SK-N-SH (cell line): Measurements from ENCODE around the gene CTRB1. TPM values are rescaled to one million over a fixed set of nuclear protein-coding genes. Genes with fewer than 3 reads are reported as not detected.

Experiments used
- CTCF ChIA-PET: fragments of 300-600, 350-600 bp; formaldehyde crosslinking; extraction: SDS; loops from one replicate; lab custom pipeline; 2021; lab: Yijun Ruan, JAX
- POLR2A ChIA-PET: fragments of 350-600 bp; sonication (Branson Sonifier 250); formaldehyde crosslinking; extraction: SDS; loops from one replicate; lab custom pipeline; 2020; ENCODE audit warnings: antibody characterized with exemption, inconsistent platforms; lab: Yijun Ruan, JAX
- DNase-seq: peaks from one replicate; pipeline ENCODE4 v3.0.0; 2012
- H2AFZ ChIP-seq: fragments of 200-600 bp; sonication (generic); 2 replicates; pipeline ENCODE4 v1.8.1; 2016; ENCODE audit warnings: antibody characterized with exemption, mild to moderate bottlenecking, low read depth
- H3F3A ChIP-seq: fragments of 200-600 bp; sonication (generic); replicated peaks from 2 replicates; pipeline ENCODE3; 2016; ENCODE audit warnings: antibody characterized with exemption, mild to moderate bottlenecking; ENCODE audit not compliant: insufficient read depth
- H3K27ac ChIP-seq, 2 experiments: fragments of 200-500 bp in 1 of 2; fragments of 200-600 bp in 1 of 2; sonication (Bioruptor generic) in 1 of 2; sonication (generic), shearing (Covaris generic) in 1 of 2; 2 replicates each; pipeline versions ENCODE4 v1.5.1 to v1.6.1; 2014 to 2016; ENCODE audit warnings: low read depth in 2 of 2, inconsistent platforms in 1 of 2, low read length in 1 of 2, mild to moderate bottlenecking in 1 of 2, mixed read lengths in 1 of 2
- H3K27me3 ChIP-seq: fragments of 200-600 bp; sonication (generic), shearing (Covaris generic); 2 replicates; pipeline ENCODE4 v1.6.1; 2016; ENCODE audit warnings: mixed run types; ENCODE audit not compliant: insufficient read depth
- H3K36me3 ChIP-seq, 2 experiments: fragments of 200-500 bp in 1 of 2; fragments of 200-600 bp in 1 of 2; sonication (Bioruptor generic) in 1 of 2; sonication (generic) in 1 of 2; replicated peaks in 1 of 2; 2 replicates each; pipeline versions ENCODE3 to v1.5.1; 2014 to 2016; ENCODE audit warnings: low read length in 1 of 2, mild to moderate bottlenecking in 1 of 2; ENCODE audit not compliant: insufficient read depth in 2 of 2, control insufficient read depth in 1 of 2
- H3K4me1 ChIP-seq, 2 experiments: fragments of 200-500 bp in 1 of 2; fragments of 200-600 bp in 1 of 2; sonication (Bioruptor generic) in 1 of 2; sonication (generic), shearing (Covaris generic) in 1 of 2; 2 replicates each; pipeline versions ENCODE4 v1.5.1 to v1.6.1; 2014 to 2016; ENCODE audit warnings: low read depth in 1 of 2, low read length in 1 of 2, mixed run types in 1 of 2; ENCODE audit not compliant: insufficient read depth in 2 of 2, control insufficient read depth in 1 of 2
- H3K4me2 ChIP-seq: fragments of 200-600 bp; sonication (generic), shearing (Covaris generic); 2 replicates; pipeline ENCODE4 v1.6.1; 2017; ENCODE audit warnings: mixed run types
- H3K4me3 ChIP-seq, 2 experiments: fragments of 200-500 bp in 1 of 2; fragments of 200-600 bp in 1 of 2; sonication (Bioruptor generic) in 1 of 2; sonication (generic), shearing (Covaris generic) in 1 of 2; 2 replicates each; pipeline versions ENCODE4 v1.5.1 to v1.8.1; 2014 to 2016; ENCODE audit warnings: low read depth in 2 of 2, inconsistent platforms in 1 of 2, low read length in 1 of 2, mild to moderate bottlenecking in 1 of 2, mixed read lengths in 1 of 2, moderate library complexity in 1 of 2
- H3K79me2 ChIP-seq: fragments of 200-600 bp; sonication (generic); 2 replicates; pipeline ENCODE4 v1.8.1; 2017; ENCODE audit warnings: mild to moderate bottlenecking; ENCODE audit not compliant: insufficient read depth
- H3K9ac ChIP-seq: fragments of 200-600 bp; sonication (generic); 2 replicates; pipeline ENCODE4 v1.6.1; 2017; ENCODE audit warnings: mixed run types
- H3K9me2 ChIP-seq: fragments of 200-600 bp; sonication (generic); 2 replicates; pipeline ENCODE4 v1.6.1; 2017; ENCODE audit warnings: mixed run types
- H3K9me3 ChIP-seq: fragments of 200-600 bp; sonication (generic); 2 replicates; pipeline ENCODE4 v1.6.1; 2017; ENCODE audit warnings: mixed run types, mild to moderate bottlenecking, moderate library complexity
- H4K20me1 ChIP-seq: fragments of 200-600 bp; sonication (generic); 2 replicates; pipeline ENCODE4 v1.6.1; 2017; ENCODE audit warnings: mild to moderate bottlenecking, mixed run types; ENCODE audit not compliant: insufficient read depth
- ELF1 ChIP-seq: IDR thresholded peaks from 2 replicates; pipeline ENCODE4 v1.4.0; 2012
- EZH2phosphoT487 ChIP-seq: fragments of 200-600 bp; sonication (generic); IDR thresholded peaks from 2 replicates; pipeline ENCODE4 v1.6.1; 2017; ENCODE audit warnings: low read depth, mixed run types, mild to moderate bottlenecking, antibody characterized with exemption, moderate library complexity, borderline replicate concordance
- FOSL2 ChIP-seq: IDR thresholded peaks from 2 replicates; pipeline ENCODE4 v1.4.0; 2012; ENCODE audit warnings: low read depth, mild to moderate bottlenecking, moderate library complexity, borderline replicate concordance
- FOXJ3 ChIP-seq: sonication (generic); formaldehyde crosslinking; IDR thresholded peaks from 2 replicates; pipeline ENCODE4 v1.5.1; 2020; ENCODE audit warnings: mild to moderate bottlenecking, missing genetic modification reagents
- FOXM1 ChIP-seq: IDR thresholded peaks from 2 replicates; pipeline ENCODE4 v1.4.0; 2012; ENCODE audit warnings: low read depth, mild to moderate bottlenecking
- GABPA ChIP-seq: IDR thresholded peaks from 2 replicates; pipeline ENCODE4 v1.4.0; 2012; ENCODE audit warnings: low read depth, mild to moderate bottlenecking
- GATA2 ChIP-seq: sonication (generic); formaldehyde crosslinking; IDR thresholded peaks from 2 replicates; pipeline ENCODE4 v1.5.0; 2020; ENCODE audit warnings: mild to moderate bottlenecking, missing genetic modification reagents
- JUND ChIP-seq: IDR thresholded peaks from 2 replicates; pipeline ENCODE4 v1.4.0; 2012
- MEF2A ChIP-seq: IDR thresholded peaks from 2 replicates; pipeline ENCODE4 v1.4.0; 2012; ENCODE audit warnings: low read depth, borderline replicate concordance
- MXI1 ChIP-seq: IDR thresholded peaks from 2 replicates; pipeline ENCODE4 v1.6.1; 2012; ENCODE audit warnings: mild to moderate bottlenecking, low read depth, low read length, improper control_type of control experiment
- NFIC ChIP-seq: IDR thresholded peaks from 2 replicates; pipeline ENCODE4 v1.4.0; 2012; ENCODE audit warnings: borderline replicate concordance
- NRF1 ChIP-seq: IDR thresholded peaks from 2 replicates; pipeline ENCODE4 v1.6.1; 2012; ENCODE audit warnings: low read depth, mild to moderate bottlenecking, low read length
- POLR2AphosphoS5 ChIP-seq: IDR thresholded peaks from 2 replicates; pipeline ENCODE4 v1.6.1; 2012; ENCODE audit warnings: low read depth, low read length
- RAD21 ChIP-seq: IDR thresholded peaks from 2 replicates; pipeline ENCODE4 v1.6.1; 2012; ENCODE audit warnings: mild to moderate bottlenecking, low read length
- RFX5 ChIP-seq: IDR thresholded peaks from 2 replicates; pipeline ENCODE4 v1.6.1; 2012; ENCODE audit warnings: mild to moderate bottlenecking, improper control_type of control experiment, low read length
- SIN3A ChIP-seq: IDR thresholded peaks from 2 replicates; pipeline ENCODE4 v1.6.1; 2012; ENCODE audit warnings: low read depth, mild to moderate bottlenecking, low read length, moderate library complexity, borderline replicate concordance
- SMC3 ChIP-seq: IDR thresholded peaks from 2 replicates; pipeline ENCODE4 v1.6.1; 2012; ENCODE audit warnings: low read depth, low read length, improper control_type of control experiment
- TAF1 ChIP-seq: IDR thresholded peaks from 2 replicates; pipeline ENCODE4 v1.6.1; 2012; ENCODE audit warnings: low read depth, mild to moderate bottlenecking, low read length, moderate library complexity, borderline replicate concordance
- TCF12 ChIP-seq: IDR thresholded peaks from 2 replicates; pipeline ENCODE4 v1.4.0; 2012
- TEAD4 ChIP-seq: IDR thresholded peaks from 2 replicates; pipeline ENCODE4 v1.4.0; 2012; ENCODE audit warnings: mild to moderate bottlenecking, borderline replicate concordance; ENCODE audit not compliant: insufficient read depth
- WGBS: methylation state at CpG from one replicate; pipeline ENCODE4 v1.1.6; 2017; ENCODE audit warnings: low lambda C conversion rate; 5-methylcytosine and 5-hydroxymethylcytosine counted together
- polyA plus RNA-seq, 3 experiments: library from polyadenylated mRNA; depleted of rRNA; stranded (reverse); fragments of >200 nt; gene quantifications; 2 replicates each; pipeline ENCODE4 v1.2.3, GENCODE V29; 2012
- TF ChIP-seq, protein P1 (sequence below): IDR thresholded peaks from 2 replicates; pipeline ENCODE4; 2012
- TF ChIP-seq, protein P2 (sequence below): fragments of 200-600 bp; sonication (generic); IDR thresholded peaks from 2 replicates; pipeline ENCODE4 v1.6.1; 2017; ENCODE audit warnings: antibody characterized with exemption, mild to moderate bottlenecking, moderate library complexity
- TF ChIP-seq, protein P3 (sequence below): IDR thresholded peaks from 2 replicates; pipeline ENCODE4 v1.4.0; 2012; ENCODE audit warnings: low read depth
- TF ChIP-seq, protein P4 (sequence below): fragments of 150-350 bp; IDR thresholded peaks from 2 replicates; pipeline ENCODE4 v1.6.1; 2016; ENCODE audit warnings: mild to moderate bottlenecking, low read depth, low read length

Gene CTRB1
- polyA plus RNA-seq, 1 of the 3 experiments (the other 2 are of a cell fraction): not detected

DNA sequence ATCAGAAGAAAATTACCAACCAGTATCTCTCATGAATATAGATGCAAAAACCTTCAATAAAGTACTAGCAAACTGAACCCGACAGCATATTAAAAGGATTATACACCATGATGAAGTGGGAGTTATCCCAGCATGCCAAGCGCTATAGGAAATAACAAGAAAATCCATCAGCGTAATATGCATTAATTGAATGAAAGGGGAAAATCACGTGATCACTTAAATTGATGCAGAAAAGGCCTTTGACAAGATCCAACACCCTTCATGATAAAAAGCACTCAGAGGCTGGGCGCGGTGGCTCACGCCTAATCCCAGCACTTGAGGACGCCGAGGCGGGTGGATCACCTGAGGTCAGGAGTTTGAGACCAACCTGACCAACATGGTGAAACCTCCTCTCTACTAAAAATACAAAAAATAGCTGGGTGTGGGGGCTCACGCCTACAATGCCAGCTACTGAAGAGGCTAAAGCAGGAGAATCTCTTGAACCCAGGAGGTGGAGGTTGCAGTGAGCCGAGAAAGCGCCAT, 16.7 kb upstream of the CTRB1 start:
- Histone ChIP-seq H4K20me1 (no peaks in the 10 kb centered on the region), H3K36me3 (no peaks in the 10 kb centered on the region), H3F3A (no peaks in the 10 kb centered on the region), H3K4me1 (peaks cover 0 to 8% of the 10 kb centered on the region in 2 experiments; a peak in 1 of 4 replicates), H3K4me2 (no peak overlapping the region), H3K9me3 (no peaks in the 10 kb centered on the region), H3K27ac (no peak overlapping the region), H3K27me3 (no peaks in the 10 kb centered on the region), H3K79me2 (no peaks in the 10 kb centered on the region), H2AFZ (no peak overlapping the region), H3K9me2 (no peaks in the 10 kb centered on the region), H3K4me3 (no peak overlapping the region), H3K9ac (no peak overlapping the region)
- no peak for DNase-seq
- POLR2A ChIA-PET: no interaction called here
- 90% methylated on average over 13 of the region's 13 CpGs for WGBS
- CTCF ChIA-PET: interaction anchor here (1.2 to 6.5 kb wide), 4 partner anchors 32 to 200 kb away, joined by 5 to 105 read pairs (median 10); no protein-coding TSS in a partner anchor
- TF ChIP-seq RFX5 (no peak), MXI1 (no peak), FOXJ3 (CRISPR knock-in tag) (no peak), SIN3A (no peak), JUND (no peak), EZH2phosphoT487 (no peak), TEAD4 (no peak), FOSL2 (no peak), SMC3 (no peak), ELF1 (no peak), GABPA (no peak), FOXM1 (no peak), TAF1 (no peak), GATA2 (no peak)
- TF ChIP-seq, protein P1, sequence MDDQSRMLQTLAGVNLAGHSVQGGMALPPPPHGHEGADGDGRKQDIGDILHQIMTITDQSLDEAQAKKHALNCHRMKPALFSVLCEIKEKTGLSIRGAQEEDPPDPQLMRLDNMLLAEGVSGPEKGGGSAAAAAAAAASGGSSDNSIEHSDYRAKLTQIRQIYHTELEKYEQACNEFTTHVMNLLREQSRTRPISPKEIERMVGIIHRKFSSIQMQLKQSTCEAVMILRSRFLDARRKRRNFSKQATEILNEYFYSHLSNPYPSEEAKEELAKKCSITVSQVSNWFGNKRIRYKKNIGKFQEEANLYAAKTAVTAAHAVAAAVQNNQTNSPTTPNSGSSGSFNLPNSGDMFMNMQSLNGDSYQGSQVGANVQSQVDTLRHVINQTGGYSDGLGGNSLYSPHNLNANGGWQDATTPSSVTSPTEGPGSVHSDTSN: no peak

DNA sequence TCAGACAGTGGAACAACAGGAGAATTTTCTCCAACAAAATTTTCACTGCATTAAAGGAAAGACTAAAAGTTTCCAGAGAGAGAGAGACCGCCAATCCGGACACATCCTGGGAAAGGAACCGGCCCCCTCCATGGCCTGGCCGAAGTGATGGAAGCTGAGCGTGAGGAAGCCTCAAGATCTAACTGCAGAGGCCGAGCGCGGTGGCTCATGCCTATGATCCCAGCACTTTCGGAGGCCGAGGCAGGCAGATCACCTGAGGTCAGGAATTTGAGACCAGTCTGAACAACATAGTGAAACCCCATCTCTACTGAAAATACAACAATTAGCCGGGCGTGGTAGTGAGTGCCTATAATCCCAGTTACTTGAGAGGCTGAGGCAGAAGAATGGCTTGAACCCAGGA, 15.7 kb upstream of the CTRB1 start:
- H3K9me2 ChIP-seq: no peaks in the 10 kb centered on the region
- no peaks in the 10 kb centered on the region for H3K36me3 ChIP-seq
- H3K79me2 ChIP-seq: no peaks in the 10 kb centered on the region
- H3K9ac ChIP-seq: no peak overlapping the region
- no peak overlapping the region for H3K27ac ChIP-seq
- 96% methylated on average over 10 of the region's 12 CpGs for WGBS
- no peak overlapping the region for H3K4me3 ChIP-seq
- ChIA-PET POLR2A (no interaction called here), CTCF (interaction anchor here (1.4 to 1.8 kb wide), 2 partner anchors 31 to 199 kb away, joined by 3 to 8 read pairs; no protein-coding TSS in a partner anchor)
- no peak overlapping the region for H2AFZ ChIP-seq
- no peaks in the 10 kb centered on the region for H3F3A ChIP-seq
- no peaks in the 10 kb centered on the region for H3K9me3 ChIP-seq
- DNase-seq: no peak
- no peaks in the 10 kb centered on the region for H4K20me1 ChIP-seq
- H3K4me1 ChIP-seq: peaks cover 0 to 3% of the 10 kb centered on the region in 2 experiments; a peak in 1 of 4 replicates
- no peaks in the 10 kb centered on the region for H3K27me3 ChIP-seq
- no peak overlapping the region for H3K4me2 ChIP-seq
- TF ChIP-seq NFIC (no peak), FOXJ3 (CRISPR knock-in tag) (no peak), JUND (no peak), RFX5 (no peak), POLR2AphosphoS5 (no peak), NRF1 (no peak), TCF12 (no peak), SIN3A (no peak), GATA2 (no peak), MEF2A (no peak), FOXM1 (no peak), GABPA (no peak), RAD21 (no peak), TAF1 (no peak)
- TF ChIP-seq, protein P1: no peak
- TF ChIP-seq, protein P2, sequence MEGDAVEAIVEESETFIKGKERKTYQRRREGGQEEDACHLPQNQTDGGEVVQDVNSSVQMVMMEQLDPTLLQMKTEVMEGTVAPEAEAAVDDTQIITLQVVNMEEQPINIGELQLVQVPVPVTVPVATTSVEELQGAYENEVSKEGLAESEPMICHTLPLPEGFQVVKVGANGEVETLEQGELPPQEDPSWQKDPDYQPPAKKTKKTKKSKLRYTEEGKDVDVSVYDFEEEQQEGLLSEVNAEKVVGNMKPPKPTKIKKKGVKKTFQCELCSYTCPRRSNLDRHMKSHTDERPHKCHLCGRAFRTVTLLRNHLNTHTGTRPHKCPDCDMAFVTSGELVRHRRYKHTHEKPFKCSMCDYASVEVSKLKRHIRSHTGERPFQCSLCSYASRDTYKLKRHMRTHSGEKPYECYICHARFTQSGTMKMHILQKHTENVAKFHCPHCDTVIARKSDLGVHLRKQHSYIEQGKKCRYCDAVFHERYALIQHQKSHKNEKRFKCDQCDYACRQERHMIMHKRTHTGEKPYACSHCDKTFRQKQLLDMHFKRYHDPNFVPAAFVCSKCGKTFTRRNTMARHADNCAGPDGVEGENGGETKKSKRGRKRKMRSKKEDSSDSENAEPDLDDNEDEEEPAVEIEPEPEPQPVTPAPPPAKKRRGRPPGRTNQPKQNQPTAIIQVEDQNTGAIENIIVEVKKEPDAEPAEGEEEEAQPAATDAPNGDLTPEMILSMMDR: no peak
- TF ChIP-seq, protein P3, sequence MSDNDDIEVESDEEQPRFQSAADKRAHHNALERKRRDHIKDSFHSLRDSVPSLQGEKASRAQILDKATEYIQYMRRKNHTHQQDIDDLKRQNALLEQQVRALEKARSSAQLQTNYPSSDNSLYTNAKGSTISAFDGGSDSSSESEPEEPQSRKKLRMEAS: no peak
- TF ChIP-seq, protein P4, sequence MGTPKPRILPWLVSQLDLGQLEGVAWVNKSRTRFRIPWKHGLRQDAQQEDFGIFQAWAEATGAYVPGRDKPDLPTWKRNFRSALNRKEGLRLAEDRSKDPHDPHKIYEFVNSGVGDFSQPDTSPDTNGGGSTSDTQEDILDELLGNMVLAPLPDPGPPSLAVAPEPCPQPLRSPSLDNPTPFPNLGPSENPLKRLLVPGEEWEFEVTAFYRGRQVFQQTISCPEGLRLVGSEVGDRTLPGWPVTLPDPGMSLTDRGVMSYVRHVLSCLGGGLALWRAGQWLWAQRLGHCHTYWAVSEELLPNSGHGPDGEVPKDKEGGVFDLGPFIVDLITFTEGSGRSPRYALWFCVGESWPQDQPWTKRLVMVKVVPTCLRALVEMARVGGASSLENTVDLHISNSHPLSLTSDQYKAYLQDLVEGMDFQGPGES: no peak
